Measurements from ENCODE around the gene TSBP1. TPM values are rescaled to one million over a fixed set of nuclear protein-coding genes. Genes with fewer than 3 reads are reported as not detected.

Gene TSBP1
- polyA plus RNA-seq, 1 donor from 2014 or later, result not detected

DNA sequence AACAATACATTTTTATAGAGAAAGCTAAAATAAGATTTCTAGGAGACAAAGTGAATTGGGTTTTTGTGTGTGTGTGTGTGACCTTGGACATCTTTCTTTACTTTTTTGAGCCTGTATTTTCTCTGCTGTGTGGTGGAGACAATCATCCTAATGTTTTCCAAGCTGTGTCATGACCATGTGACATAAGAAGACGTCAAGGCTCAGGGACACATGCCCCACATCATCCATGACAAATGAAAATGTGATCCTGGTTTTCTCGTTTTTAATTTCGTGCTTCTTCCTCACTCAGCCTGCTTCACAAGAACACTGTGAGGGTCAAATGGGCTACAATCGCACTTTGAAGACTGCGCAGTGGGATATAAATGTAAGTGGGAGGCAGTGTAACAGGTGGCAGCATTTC lies 39.2 kb upstream of the TSBP1 start:
- Histone ChIP-seq H3K9me2 (ENCODE audit: insufficient read depth, low read length) (no peaks in the 10 kb centered on the region), H3K9ac (ENCODE audit: low read length) (no peak overlapping the region), H3K36me3 (ENCODE audit: insufficient read depth, low read length) (no peaks in the 10 kb centered on the region), H3K27me3 (ENCODE audit: insufficient read depth, low read depth, low read length) (peaks cover 2% of the 10 kb centered on the region), H4K20me1 (ENCODE audit: insufficient read depth) (no peaks in the 10 kb centered on the region), H3K4me3 (ENCODE audit: low read length) (no peak overlapping the region), H3K9me3 (ENCODE audit: low read length) (no peaks in the 10 kb centered on the region), H3K79me2 (replicated peaks; ENCODE audit: insufficient read depth, low read length) (no peaks in the 10 kb centered on the region), H3K4me2 (ENCODE audit: low read length) (no peak overlapping the region), H3F3A (ENCODE audit: insufficient read depth, low read length, poor library complexity, severe bottlenecking) (no peaks in the 10 kb centered on the region), H3K27ac (ENCODE audit: low read length) (no peak overlapping the region), H2AFZ (ENCODE audit: low read depth, low read length) (no peak overlapping the region)
- TF ChIP-seq MXI1 (conservative IDR thresholded peaks at IDR 0.05; ENCODE audit: poor library complexity, severe bottlenecking) (no peak), SMC3 (conservative IDR thresholded peaks at IDR 0.05; ENCODE audit: poor library complexity) (no peak), POLR2AphosphoS5 (IDR thresholded peaks at IDR 0.05) (no peak), EZH2 (IDR thresholded peaks at IDR 0.05; ENCODE audit: borderline replicate concordance, insufficient read depth, low read length, poor library complexity, severe bottlenecking) (no peak), TAF1 (IDR thresholded peaks at IDR 0.05; ENCODE audit: low read depth) (no peak), RAD21 (conservative IDR thresholded peaks at IDR 0.05) (no peak), EP300 (conservative IDR thresholded peaks at IDR 0.05; ENCODE audit: poor library complexity, severe bottlenecking) (no peak)
- TF ChIP-seq, protein P1, sequence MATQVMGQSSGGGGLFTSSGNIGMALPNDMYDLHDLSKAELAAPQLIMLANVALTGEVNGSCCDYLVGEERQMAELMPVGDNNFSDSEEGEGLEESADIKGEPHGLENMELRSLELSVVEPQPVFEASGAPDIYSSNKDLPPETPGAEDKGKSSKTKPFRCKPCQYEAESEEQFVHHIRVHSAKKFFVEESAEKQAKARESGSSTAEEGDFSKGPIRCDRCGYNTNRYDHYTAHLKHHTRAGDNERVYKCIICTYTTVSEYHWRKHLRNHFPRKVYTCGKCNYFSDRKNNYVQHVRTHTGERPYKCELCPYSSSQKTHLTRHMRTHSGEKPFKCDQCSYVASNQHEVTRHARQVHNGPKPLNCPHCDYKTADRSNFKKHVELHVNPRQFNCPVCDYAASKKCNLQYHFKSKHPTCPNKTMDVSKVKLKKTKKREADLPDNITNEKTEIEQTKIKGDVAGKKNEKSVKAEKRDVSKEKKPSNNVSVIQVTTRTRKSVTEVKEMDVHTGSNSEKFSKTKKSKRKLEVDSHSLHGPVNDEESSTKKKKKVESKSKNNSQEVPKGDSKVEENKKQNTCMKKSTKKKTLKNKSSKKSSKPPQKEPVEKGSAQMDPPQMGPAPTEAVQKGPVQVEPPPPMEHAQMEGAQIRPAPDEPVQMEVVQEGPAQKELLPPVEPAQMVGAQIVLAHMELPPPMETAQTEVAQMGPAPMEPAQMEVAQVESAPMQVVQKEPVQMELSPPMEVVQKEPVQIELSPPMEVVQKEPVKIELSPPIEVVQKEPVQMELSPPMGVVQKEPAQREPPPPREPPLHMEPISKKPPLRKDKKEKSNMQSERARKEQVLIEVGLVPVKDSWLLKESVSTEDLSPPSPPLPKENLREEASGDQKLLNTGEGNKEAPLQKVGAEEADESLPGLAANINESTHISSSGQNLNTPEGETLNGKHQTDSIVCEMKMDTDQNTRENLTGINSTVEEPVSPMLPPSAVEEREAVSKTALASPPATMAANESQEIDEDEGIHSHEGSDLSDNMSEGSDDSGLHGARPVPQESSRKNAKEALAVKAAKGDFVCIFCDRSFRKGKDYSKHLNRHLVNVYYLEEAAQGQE (IDR thresholded peaks at IDR 0.05; ENCODE audit: borderline replicate concordance), result no peak
- TF ChIP-seq, protein P2, sequence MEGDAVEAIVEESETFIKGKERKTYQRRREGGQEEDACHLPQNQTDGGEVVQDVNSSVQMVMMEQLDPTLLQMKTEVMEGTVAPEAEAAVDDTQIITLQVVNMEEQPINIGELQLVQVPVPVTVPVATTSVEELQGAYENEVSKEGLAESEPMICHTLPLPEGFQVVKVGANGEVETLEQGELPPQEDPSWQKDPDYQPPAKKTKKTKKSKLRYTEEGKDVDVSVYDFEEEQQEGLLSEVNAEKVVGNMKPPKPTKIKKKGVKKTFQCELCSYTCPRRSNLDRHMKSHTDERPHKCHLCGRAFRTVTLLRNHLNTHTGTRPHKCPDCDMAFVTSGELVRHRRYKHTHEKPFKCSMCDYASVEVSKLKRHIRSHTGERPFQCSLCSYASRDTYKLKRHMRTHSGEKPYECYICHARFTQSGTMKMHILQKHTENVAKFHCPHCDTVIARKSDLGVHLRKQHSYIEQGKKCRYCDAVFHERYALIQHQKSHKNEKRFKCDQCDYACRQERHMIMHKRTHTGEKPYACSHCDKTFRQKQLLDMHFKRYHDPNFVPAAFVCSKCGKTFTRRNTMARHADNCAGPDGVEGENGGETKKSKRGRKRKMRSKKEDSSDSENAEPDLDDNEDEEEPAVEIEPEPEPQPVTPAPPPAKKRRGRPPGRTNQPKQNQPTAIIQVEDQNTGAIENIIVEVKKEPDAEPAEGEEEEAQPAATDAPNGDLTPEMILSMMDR (IDR thresholded peaks at IDR 0.05; ENCODE audit: poor library complexity, severe bottlenecking), result no peak

DNA sequence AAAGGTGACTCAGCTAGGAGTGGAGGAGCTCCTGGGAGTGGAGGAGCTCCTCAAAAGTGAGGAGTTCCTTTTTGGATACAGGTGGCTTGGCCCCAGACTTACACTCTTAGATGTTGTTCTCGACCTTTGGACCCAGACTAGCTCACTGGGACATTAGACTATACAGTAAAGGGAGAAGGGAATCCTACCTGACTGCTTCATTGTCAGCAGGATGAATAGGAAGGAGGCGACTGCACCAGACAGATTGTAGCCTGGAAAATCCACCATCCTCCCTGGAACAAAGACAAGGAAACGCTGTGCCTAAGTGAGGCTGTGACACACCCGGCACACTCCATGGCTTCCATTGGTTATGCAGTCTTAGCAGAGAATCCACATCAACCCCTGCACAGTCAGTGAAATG lies 35.2 kb upstream of the TSBP1 start, which contains the start of gene BTNL2:
BTNL2 (minus strand) TSS at position 325 of the 400 bp plus-strand sequence; CDS start at position 267, 58 bp downstream.
- no peak within 1 kb of the TSS for H3K27ac ChIP-seq (ENCODE audit: low read length)
- no peaks in the 10 kb centered on the region for H4K20me1 ChIP-seq (ENCODE audit: insufficient read depth)
- H3F3A ChIP-seq (ENCODE audit: insufficient read depth, low read length, poor library complexity, severe bottlenecking), result no peaks in the 10 kb centered on the region
- no peak for TF ChIP-seq POLR2AphosphoS5 (IDR thresholded peaks at IDR 0.05)
- TF ChIP-seq, protein P2 (IDR thresholded peaks at IDR 0.05; ENCODE audit: poor library complexity, severe bottlenecking), result no peak
- no peak for TF ChIP-seq RAD21 (conservative IDR thresholded peaks at IDR 0.05)
- TF ChIP-seq MXI1 (conservative IDR thresholded peaks at IDR 0.05; ENCODE audit: poor library complexity, severe bottlenecking), result no peak
- TF ChIP-seq EP300 (conservative IDR thresholded peaks at IDR 0.05; ENCODE audit: poor library complexity, severe bottlenecking), result no peak
- TF ChIP-seq, protein P1 (IDR thresholded peaks at IDR 0.05; ENCODE audit: borderline replicate concordance), result no peak
- TF ChIP-seq SMC3 (conservative IDR thresholded peaks at IDR 0.05; ENCODE audit: poor library complexity), result no peak
- TF ChIP-seq TAF1 (IDR thresholded peaks at IDR 0.05; ENCODE audit: low read depth), result no peak
- no peak for TF ChIP-seq EZH2 (IDR thresholded peaks at IDR 0.05; ENCODE audit: borderline replicate concordance, insufficient read depth, low read length, poor library complexity, severe bottlenecking)
- H3K4me2 ChIP-seq (ENCODE audit: low read length), result no peak within 1 kb of the TSS
- H2AFZ ChIP-seq (ENCODE audit: low read depth, low read length), result no peak within 1 kb of the TSS
- H3K9me2 ChIP-seq (ENCODE audit: insufficient read depth, low read length), result no peaks in the 10 kb centered on the region
- no peaks in the 10 kb centered on the region for H3K36me3 ChIP-seq (ENCODE audit: insufficient read depth, low read length)
- no peak within 1 kb of the TSS for H3K4me3 ChIP-seq (ENCODE audit: low read length)
- H3K9me3 ChIP-seq (ENCODE audit: low read length), result no peaks in the 10 kb centered on the region
- no peaks in the 10 kb centered on the region for H3K27me3 ChIP-seq (ENCODE audit: insufficient read depth, low read depth, low read length)
- no peaks in the 10 kb centered on the region for H3K79me2 ChIP-seq (replicated peaks; ENCODE audit: insufficient read depth, low read length)
- H3K9ac ChIP-seq (ENCODE audit: low read length), result no peak within 1 kb of the TSS
